ENCODE measurements around the gene CAPN5. TPM values are rescaled to one million over a fixed set of nuclear protein-coding genes. Genes with fewer than 3 reads are reported as not detected.
A peak's percentile ranks its signal among the peaks of the same experiment; 100 is the strongest.

Gene CAPN5
- polyA plus RNA-seq, 4 donors: 43.8 to 61.1 (median 54.7) TPM

DNA sequence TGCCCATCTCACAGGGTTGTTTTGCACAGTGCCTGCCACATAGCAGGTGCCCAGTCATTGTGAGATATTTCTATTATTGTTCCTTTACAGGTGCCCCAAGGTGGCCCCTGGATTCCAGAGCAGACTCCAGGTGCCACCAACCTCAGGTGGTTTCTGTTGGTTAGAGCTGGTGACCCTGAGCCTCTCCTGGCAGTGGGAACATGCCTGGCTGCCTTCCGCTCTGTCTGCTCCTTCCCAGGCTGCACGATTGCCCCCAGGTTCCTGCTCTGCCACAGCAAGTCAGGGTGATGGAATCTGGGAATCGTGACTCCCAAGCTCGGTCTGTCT is 23.2 kb downstream of the CAPN5 start:
- H3K4me3 ChIP-seq (ENCODE audit: low read depth in 1 of 3, low read length in 3 of 3): no peak overlapping the region
- no peak for DNase-seq
- H3K36me3 ChIP-seq (ENCODE audit: control insufficient read depth in 3 of 3, insufficient read depth in 2 of 3, low read depth in 1 of 3, low read length in 3 of 3): peaks cover 0 to 79% (median 6%) of the 10 kb centered on the region in 3 donors
- FAIRE-seq: no peak
- WGBS, 3 donors: 49 to 79% (median 63%) methylated on average over 4 of the region's 4 CpGs
- H3K4me1 ChIP-seq (ENCODE audit: control insufficient read depth in 3 of 3, insufficient read depth in 2 of 3, low read depth in 1 of 3, low read length in 2 of 3): peaks cover 3 to 62% (median 13%) of the 10 kb centered on the region in 3 donors
- H3K27me3 ChIP-seq (ENCODE audit: control insufficient read depth in 3 of 3, insufficient read depth in 3 of 3, low read length in 3 of 3): no peaks in the 10 kb centered on the region
- no peaks in the 10 kb centered on the region for H3K9me3 ChIP-seq (ENCODE audit: control insufficient read depth in 2 of 2, insufficient read depth in 1 of 2, low read depth in 1 of 2, low read length in 1 of 2)
- H3K27ac ChIP-seq (ENCODE audit: low read depth in 1 of 3, low read length in 2 of 3): peak overlapping the region; percentile 8 to 56 (median 16)

DNA sequence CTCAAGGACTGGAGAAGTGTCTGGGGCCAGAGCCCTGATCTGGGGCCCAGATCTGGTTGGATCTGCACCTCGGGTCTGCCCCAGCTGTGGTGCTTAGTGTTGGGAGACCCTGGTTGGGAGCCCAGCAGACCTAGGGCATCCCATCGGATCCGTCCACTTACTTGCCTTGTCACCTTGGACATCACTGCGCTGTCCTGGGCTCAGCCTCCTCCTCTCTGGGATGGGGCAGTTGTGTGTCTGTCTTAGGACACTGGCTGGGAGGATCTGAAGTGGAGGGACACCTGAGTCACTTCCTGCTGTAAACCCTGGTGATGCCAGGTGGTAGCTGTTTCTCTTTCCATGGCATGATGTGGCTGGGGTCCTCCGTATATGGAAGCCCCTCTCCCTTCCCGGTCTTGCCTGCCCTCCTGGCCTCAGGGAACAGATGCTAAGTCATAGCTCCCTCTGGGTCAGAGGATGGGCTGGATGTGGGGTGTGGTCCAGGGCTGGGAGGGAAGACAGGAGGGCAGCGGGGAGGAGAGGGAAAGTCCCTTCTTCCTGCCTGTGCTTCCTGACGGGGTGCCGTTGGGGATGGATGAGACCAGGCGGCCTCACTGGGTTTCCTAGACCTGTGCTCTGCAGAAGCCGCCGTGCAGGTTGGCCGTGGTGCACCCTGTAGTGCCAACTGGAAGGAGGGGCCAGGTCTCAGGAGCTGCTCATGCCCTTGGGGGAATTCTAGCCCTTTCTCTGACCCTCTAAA is 23.8 kb downstream of the CAPN5 start:
- Histone ChIP-seq H3K4me1 (ENCODE audit: control insufficient read depth in 3 of 3, insufficient read depth in 2 of 3, low read depth in 1 of 3, low read length in 2 of 3) (peaks cover 3 to 65% (median 15%) of the 10 kb centered on the region in 3 donors), H3K27ac (ENCODE audit: low read depth in 1 of 3, low read length in 2 of 3) (peak overlapping the region; percentile 8 to 56 (median 16)), H3K36me3 (ENCODE audit: control insufficient read depth in 3 of 3, insufficient read depth in 2 of 3, low read depth in 1 of 3, low read length in 3 of 3) (peaks cover 0 to 80% (median 6%) of the 10 kb centered on the region in 3 donors), H3K4me3 (ENCODE audit: low read depth in 1 of 3, low read length in 3 of 3) (no peak overlapping the region), H3K9me3 (ENCODE audit: control insufficient read depth in 2 of 2, insufficient read depth in 1 of 2, low read depth in 1 of 2, low read length in 1 of 2) (no peaks in the 10 kb centered on the region), H3K27me3 (ENCODE audit: control insufficient read depth in 3 of 3, insufficient read depth in 3 of 3, low read length in 3 of 3) (no peaks in the 10 kb centered on the region)
- WGBS, 3 donors: 38 to 54% (median 41%) methylated on average over 13 of the region's 13 CpGs
- peak in 1 of 2 donors; percentile 45 for DNase-seq
- no peak for FAIRE-seq

DNA sequence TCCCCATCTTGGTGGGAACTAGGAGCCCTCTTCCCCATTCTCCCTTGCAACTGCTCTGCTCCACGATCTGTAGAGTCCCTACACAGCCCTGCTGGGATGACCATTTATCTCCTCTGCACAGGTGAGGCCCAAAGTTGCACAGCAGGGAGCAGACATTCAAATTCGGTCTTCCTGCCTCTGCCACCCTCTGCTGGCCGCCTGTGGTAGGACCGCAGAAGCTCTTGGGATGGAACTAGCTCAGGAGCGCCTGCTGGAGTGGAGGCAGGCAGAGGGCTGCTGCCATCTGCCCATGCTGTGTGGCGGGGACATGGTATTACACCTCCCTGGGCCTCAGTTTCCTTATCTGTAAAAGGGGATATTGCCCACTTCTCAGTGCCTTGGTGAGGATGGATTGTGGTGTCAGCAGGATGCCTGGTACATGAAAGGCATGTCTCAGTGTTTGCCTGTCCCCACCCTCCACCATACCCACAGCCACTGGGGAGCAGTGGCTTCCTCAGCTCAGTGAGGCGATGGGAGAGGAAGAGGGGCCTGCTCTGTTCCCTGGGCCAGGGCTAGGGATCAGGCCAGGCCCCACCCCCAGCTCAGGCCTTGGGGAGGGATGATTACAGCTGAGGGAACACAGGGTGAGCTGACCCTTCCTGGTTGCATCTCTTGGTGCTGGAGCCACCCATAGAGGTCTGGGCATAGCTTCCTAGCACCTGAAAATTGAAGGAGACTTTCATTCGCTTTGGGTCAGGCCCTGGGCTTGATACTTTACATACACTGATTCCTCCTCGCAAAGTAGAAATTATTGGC is 24.6 kb downstream of the CAPN5 start:
- Histone ChIP-seq H3K4me3 (ENCODE audit: low read depth in 1 of 3, low read length in 3 of 3) (no peak overlapping the region), H3K27ac (ENCODE audit: low read depth in 1 of 3, low read length in 2 of 3) (peak overlapping the region in 1 of 3 donors; percentile 16), H3K9me3 (ENCODE audit: control insufficient read depth in 2 of 2, insufficient read depth in 1 of 2, low read depth in 1 of 2, low read length in 1 of 2) (no peaks in the 10 kb centered on the region), H3K27me3 (ENCODE audit: control insufficient read depth in 3 of 3, insufficient read depth in 3 of 3, low read length in 3 of 3) (no peaks in the 10 kb centered on the region), H3K36me3 (ENCODE audit: control insufficient read depth in 3 of 3, insufficient read depth in 2 of 3, low read depth in 1 of 3, low read length in 3 of 3) (peaks cover 0 to 77% (median 6%) of the 10 kb centered on the region in 3 donors), H3K4me1 (ENCODE audit: control insufficient read depth in 3 of 3, insufficient read depth in 2 of 3, low read depth in 1 of 3, low read length in 2 of 3) (peaks cover 3 to 65% (median 15%) of the 10 kb centered on the region in 3 donors)
- 30 to 33% (median 33%) methylated on average over 9 of the region's 9 CpGs for WGBS, 3 donors
- DNase-seq (peak; percentile 86 to 87), FAIRE-seq (no peak)

DNA sequence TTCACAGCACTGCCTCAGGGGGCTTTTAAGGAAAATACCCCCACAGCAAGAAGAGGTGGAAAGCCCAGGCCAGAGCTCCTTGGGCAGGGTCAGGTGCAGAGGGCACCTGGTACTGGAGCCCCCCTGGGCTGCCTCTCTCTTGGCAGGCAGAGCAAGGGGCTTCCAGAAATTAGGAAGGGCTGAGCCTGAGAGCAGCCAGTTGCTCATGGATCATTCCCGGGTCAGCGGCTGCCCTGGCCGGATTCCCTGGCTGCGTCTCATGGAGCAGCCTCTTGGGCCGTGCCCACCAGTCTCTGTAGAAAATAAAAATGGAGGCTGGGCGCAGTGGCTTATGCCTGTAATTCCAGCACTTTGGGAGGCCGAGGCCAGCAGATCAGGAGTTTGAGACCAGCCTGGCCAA is 25.6 kb downstream of the CAPN5 start:
- 70 to 83% (median 75%) methylated on average over 7 of the region's 7 CpGs for WGBS, 3 donors
- no peak overlapping the region for H3K4me3 ChIP-seq (ENCODE audit: low read depth in 1 of 3, low read length in 3 of 3)
- H3K27ac ChIP-seq (ENCODE audit: low read depth in 1 of 3, low read length in 2 of 3): no peak overlapping the region
- FAIRE-seq: no peak
- peaks cover 0 to 75% (median 6%) of the 10 kb centered on the region in 3 donors for H3K36me3 ChIP-seq (ENCODE audit: control insufficient read depth in 3 of 3, insufficient read depth in 2 of 3, low read depth in 1 of 3, low read length in 3 of 3)
- DNase-seq: no peak
- H3K9me3 ChIP-seq (ENCODE audit: control insufficient read depth in 2 of 2, insufficient read depth in 1 of 2, low read depth in 1 of 2, low read length in 1 of 2): no peaks in the 10 kb centered on the region
- H3K27me3 ChIP-seq (ENCODE audit: control insufficient read depth in 3 of 3, insufficient read depth in 3 of 3, low read length in 3 of 3): no peaks in the 10 kb centered on the region
- H3K4me1 ChIP-seq (ENCODE audit: control insufficient read depth in 3 of 3, insufficient read depth in 2 of 3, low read depth in 1 of 3, low read length in 2 of 3): peaks cover 3 to 60% (median 15%) of the 10 kb centered on the region in 3 donors

DNA sequence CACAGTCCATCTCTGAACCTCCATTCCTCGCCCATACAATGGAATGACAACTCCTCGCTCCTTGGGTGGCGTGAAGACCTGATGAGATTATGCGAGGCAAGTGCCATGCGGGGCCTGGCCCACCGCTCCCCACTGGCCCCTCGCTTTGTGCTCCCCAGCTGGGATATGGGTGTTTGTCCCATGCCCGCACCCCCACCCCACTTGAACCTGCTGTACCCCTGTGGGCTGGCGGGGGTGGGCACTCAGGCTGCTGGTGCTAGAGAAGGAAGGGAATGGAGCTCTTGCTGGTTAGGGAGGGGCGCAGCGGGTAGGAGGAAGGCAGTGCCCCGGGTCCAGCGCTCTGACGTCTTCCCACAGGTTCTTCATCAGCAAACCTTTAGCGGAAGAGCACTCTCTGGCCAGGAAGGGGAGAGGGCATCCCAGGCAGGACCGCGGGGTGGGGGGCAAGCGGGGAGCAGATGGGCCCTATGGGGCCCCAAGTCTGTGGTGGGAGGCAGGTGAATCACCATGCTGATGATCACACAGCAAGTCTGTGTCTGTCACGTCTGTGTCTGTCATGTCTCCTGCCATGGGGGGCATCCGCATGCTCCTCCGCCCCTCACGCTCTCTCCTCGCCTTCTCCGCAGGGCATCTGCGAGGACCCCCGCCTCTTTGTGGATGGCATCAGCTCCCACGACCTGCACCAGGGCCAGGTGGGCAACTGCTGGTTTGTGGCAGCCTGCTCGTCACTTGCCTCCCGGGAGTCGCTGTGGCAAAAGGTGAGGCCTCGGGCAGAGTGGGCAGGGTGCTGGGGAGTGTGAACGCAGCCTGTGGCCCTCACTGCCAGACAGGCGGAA is 26.5 kb downstream of the CAPN5 start:
- no peak overlapping the region for H3K4me3 ChIP-seq (ENCODE audit: low read depth in 1 of 3, low read length in 3 of 3)
- FAIRE-seq (no peak), DNase-seq (no peak)
- H3K9me3 ChIP-seq (ENCODE audit: control insufficient read depth in 2 of 2, insufficient read depth in 1 of 2, low read depth in 1 of 2, low read length in 1 of 2): no peaks in the 10 kb centered on the region
- H3K27ac ChIP-seq (ENCODE audit: low read depth in 1 of 3, low read length in 2 of 3): peak overlapping the region in 1 of 3 donors; percentile 95
- 89 to 90% (median 90%) methylated on average over 32 to 33 of the region's 33 CpGs for WGBS, 3 donors
- H3K27me3 ChIP-seq (ENCODE audit: control insufficient read depth in 3 of 3, insufficient read depth in 3 of 3, low read length in 3 of 3): no peaks in the 10 kb centered on the region
- H3K36me3 ChIP-seq (ENCODE audit: control insufficient read depth in 3 of 3, insufficient read depth in 2 of 3, low read depth in 1 of 3, low read length in 3 of 3): peaks cover 0 to 68% (median 6%) of the 10 kb centered on the region in 3 donors
- peaks cover 0 to 51% (median 9%) of the 10 kb centered on the region in 3 donors for H3K4me1 ChIP-seq (ENCODE audit: control insufficient read depth in 3 of 3, insufficient read depth in 2 of 3, low read depth in 1 of 3, low read length in 2 of 3)

DNA sequence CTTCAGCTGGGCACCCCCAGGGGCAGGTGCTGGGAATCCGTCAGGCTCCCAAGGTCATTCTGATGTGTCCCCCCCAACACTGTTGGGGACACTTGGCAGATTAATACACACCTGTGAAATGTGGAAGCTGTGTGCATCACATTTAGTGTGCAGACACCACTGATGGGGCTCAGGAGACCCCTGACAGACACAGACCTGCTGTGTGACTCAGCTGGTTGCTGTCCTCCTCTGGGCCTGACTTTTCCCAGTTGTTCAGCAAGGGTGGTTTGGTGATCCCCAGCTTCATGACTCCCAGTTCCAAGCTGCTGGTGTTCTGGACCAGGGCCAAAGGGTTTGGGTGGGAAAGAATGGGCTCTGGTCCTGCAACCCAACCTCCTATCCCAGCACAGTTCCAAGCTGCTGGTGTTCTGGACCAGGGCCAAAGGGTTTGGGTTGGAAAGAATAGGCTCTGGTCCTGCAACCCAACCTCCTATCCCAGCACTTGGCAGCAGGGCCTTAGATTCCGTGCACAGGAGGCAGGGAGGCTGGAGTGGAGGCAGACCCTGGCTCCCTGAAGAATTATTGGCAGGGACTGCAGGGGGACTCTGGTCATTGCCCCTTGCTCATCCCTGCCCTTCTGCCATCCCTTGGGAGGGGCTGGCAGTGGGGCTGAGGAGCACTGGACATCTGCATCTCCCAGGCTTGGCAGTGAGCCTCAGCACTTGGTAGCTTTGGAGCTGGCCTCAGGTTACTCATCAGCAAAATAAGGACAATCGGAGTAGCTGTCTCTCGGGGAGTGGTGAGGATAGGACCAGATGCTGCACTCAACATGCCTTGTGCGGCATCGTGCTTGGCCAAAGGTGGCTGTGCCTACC is 27.4 kb downstream of the CAPN5 start:
- Histone ChIP-seq H3K27ac (ENCODE audit: low read depth in 1 of 3, low read length in 2 of 3) (peak overlapping the region; percentile 19 to 95 (median 74)), H3K36me3 (ENCODE audit: control insufficient read depth in 3 of 3, insufficient read depth in 2 of 3, low read depth in 1 of 3, low read length in 3 of 3) (peaks cover 0 to 63% (median 6%) of the 10 kb centered on the region in 3 donors), H3K9me3 (ENCODE audit: control insufficient read depth in 2 of 2, insufficient read depth in 1 of 2, low read depth in 1 of 2, low read length in 1 of 2) (no peaks in the 10 kb centered on the region), H3K27me3 (ENCODE audit: control insufficient read depth in 3 of 3, insufficient read depth in 3 of 3, low read length in 3 of 3) (no peaks in the 10 kb centered on the region), H3K4me1 (ENCODE audit: control insufficient read depth in 3 of 3, insufficient read depth in 2 of 3, low read depth in 1 of 3, low read length in 2 of 3) (peaks cover 0 to 41% (median 7%) of the 10 kb centered on the region in 3 donors), H3K4me3 (ENCODE audit: low read depth in 1 of 3, low read length in 3 of 3) (no peak overlapping the region)
- 65 to 82% (median 68%) methylated on average over 5 to 6 of the region's 6 CpGs for WGBS, 3 donors
- no peak for FAIRE-seq
- no peak for DNase-seq

DNA sequence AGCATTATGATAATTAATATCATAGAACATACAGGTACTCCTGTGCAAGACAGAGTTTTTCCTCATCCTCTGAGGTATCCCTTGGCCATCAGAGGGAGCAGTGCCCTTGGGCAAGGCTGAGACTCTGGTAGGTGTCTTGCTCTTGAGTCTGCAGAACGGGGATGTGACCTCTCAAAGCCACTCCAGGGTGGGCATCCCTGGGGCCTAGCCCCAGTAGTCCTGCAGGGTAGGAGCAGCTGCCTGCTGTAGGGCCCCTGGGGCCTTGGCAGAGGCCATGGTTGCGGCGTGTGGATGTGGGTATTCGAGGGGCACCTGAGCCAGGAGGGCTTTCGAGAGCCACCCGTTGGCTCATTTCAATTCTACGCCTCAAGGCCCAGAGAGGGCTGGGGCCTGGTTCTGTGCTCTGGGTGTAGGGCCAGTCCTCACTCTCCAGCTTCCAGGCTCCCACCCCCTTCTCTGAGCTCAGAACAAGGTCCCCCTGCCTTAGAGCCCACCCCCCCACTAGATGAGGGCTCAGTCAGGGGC is 28.1 kb downstream of the CAPN5 start:
- DNase-seq (no peak), FAIRE-seq (no peak)
- H3K4me3 ChIP-seq (ENCODE audit: low read depth in 1 of 3, low read length in 3 of 3): no peak overlapping the region
- H3K36me3 ChIP-seq (ENCODE audit: control insufficient read depth in 3 of 3, insufficient read depth in 2 of 3, low read depth in 1 of 3, low read length in 3 of 3): peaks cover 0 to 59% (median 6%) of the 10 kb centered on the region in 3 donors
- H3K9me3 ChIP-seq (ENCODE audit: control insufficient read depth in 2 of 2, insufficient read depth in 1 of 2, low read depth in 1 of 2, low read length in 1 of 2): no peaks in the 10 kb centered on the region
- peaks cover 0 to 38% (median 4%) of the 10 kb centered on the region in 3 donors for H3K4me1 ChIP-seq (ENCODE audit: control insufficient read depth in 3 of 3, insufficient read depth in 2 of 3, low read depth in 1 of 3, low read length in 2 of 3)
- no peaks in the 10 kb centered on the region for H3K27me3 ChIP-seq (ENCODE audit: control insufficient read depth in 3 of 3, insufficient read depth in 3 of 3, low read length in 3 of 3)
- peak overlapping the region; percentile 74 to 95 (median 90) for H3K27ac ChIP-seq (ENCODE audit: low read depth in 1 of 3, low read length in 2 of 3)
- 75 to 88% (median 84%) methylated on average over 7 of the region's 7 CpGs for WGBS, 3 donors
